Thoracic aorta (tissue), 2 donors: Measurements from ENCODE around the gene AGT. TPM values are rescaled to one million over a fixed set of nuclear protein-coding genes. Genes with fewer than 3 reads are reported as not detected.

Experiments used
- ATAC-seq: fragments of 150-250 bp; one replicate; pipeline ENCODE4 v1.8.0; 2017; ENCODE audit warnings: low read depth; ENCODE audit not compliant: insufficient number of reproducible peaks, low FRiP score
- DNase-seq: peaks from one replicate; pipeline ENCODE4 v3.0.0-alpha.2; 2020; ENCODE audit warnings: low spot score
- H3K27ac ChIP-seq, 2 donors: fragments of 200-600 bp; sonication (generic); 1 replicate in 1 of 2; 2 replicates in 1 of 2; pipeline ENCODE4 v1.5.1; 2016; ENCODE audit warnings: mild to moderate bottlenecking in 2 of 2, moderate library complexity in 2 of 2
- H3K27me3 ChIP-seq: fragments of 200-600 bp; sonication (generic); replicated peaks from 2 replicates; pipeline ENCODE4 v1.6.0; 2016; ENCODE audit warnings: mild to moderate bottlenecking; ENCODE audit not compliant: insufficient read depth
- H3K36me3 ChIP-seq: fragments of 200-600 bp; sonication (generic); one replicate; pipeline ENCODE4 v1.5.1; 2016
- H3K4me1 ChIP-seq, 2 donors: fragments of 200-600 bp; sonication (generic); 1 replicate in 1 of 2; 2 replicates in 1 of 2; pipeline versions ENCODE4 v1.5.1 to v1.6.0; 2016; ENCODE audit warnings: low read depth in 2 of 2, mild to moderate bottlenecking in 1 of 2; ENCODE audit not compliant: control insufficient read depth in 1 of 2
- H3K4me3 ChIP-seq: fragments of 200-600 bp; sonication (generic); 2 replicates; pipeline ENCODE4 v1.5.1; 2016; ENCODE audit warnings: mild to moderate bottlenecking
- H3K9me3 ChIP-seq: fragments of 200-600 bp; sonication (generic); 2 replicates; pipeline ENCODE4 v1.5.1; 2016
- CTCF ChIP-seq: fragments of 200-600 bp; sonication (generic); IDR thresholded peaks from one replicate; pipeline ENCODE4 v1.5.1; 2019; ENCODE audit warnings: antibody characterized with exemption
- total RNA-seq, 2 donors: library from RNA; depleted of rRNA; stranded (reverse); fragments of >200 nt; gene quantifications; one replicate each; pipeline versions ENCODE4 v1.1.0 to v1.2.3, GENCODE V29; 2016

AGT gene
- total RNA-seq, 2 donors from 2014 or later, result 42.0 to 69.1 TPM

DNA sequence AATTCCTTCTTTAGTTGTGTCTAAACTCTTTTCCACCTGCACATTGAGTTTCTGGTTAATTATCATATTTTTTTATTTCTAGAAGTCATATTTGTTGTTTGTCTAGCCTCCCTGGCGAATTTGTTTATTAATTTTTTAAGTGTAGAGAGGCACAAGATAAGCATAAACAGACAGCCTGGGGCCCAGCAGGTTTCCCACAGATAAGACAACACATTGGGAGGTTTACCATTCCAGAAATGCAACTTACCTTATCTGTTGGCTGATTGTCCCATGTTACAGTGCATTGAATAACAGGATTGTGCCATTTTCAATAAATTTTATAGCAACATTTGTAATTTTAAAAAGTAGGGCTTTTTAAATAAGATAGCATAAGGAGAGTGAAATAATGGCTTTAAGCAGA, 36.7 kb downstream of the AGT start:
- Histone ChIP-seq H3K27ac (no peak overlapping the region), H3K4me3 (no peak overlapping the region), H3K9me3 (no peaks in the 10 kb centered on the region), H3K4me1 (peaks cover 0 to 8% of the 10 kb centered on the region in 2 donors), H3K36me3 (peaks cover 16% of the 10 kb centered on the region), H3K27me3 (no peaks in the 10 kb centered on the region)
- ATAC-seq (no peak), DNase-seq (no peak)
- no peak for TF ChIP-seq CTCF

- H3K27ac ChIP-seq, result no peak overlapping the region
- H3K4me3 ChIP-seq, result no peak overlapping the region
- H3K36me3 ChIP-seq, result peaks cover 36% of the 10 kb centered on the region
- DNase-seq, result no peak
- H3K27me3 ChIP-seq, result no peaks in the 10 kb centered on the region
- no peak for ATAC-seq
- TF ChIP-seq CTCF, result no peak
- no peaks in the 10 kb centered on the region for H3K4me1 ChIP-seq
- no peaks in the 10 kb centered on the region for H3K9me3 ChIP-seq
These were observed 39.3 kb downstream of the AGT start for GRCh38 chr1:230674581-230674980.

GRCh38 chr1:230669543-230669942, 44.4 kb downstream of the AGT start:
- peaks cover 57% of the 10 kb centered on the region for H3K36me3 ChIP-seq
- H3K27me3 ChIP-seq, result no peaks in the 10 kb centered on the region
- ATAC-seq (no peak), DNase-seq (no peak)
- no peak overlapping the region for H3K27ac ChIP-seq
- H3K4me3 ChIP-seq, result no peak overlapping the region
- no peak for TF ChIP-seq CTCF
- no peaks in the 10 kb centered on the region for H3K4me1 ChIP-seq
- H3K9me3 ChIP-seq, result no peaks in the 10 kb centered on the region

GRCh38 chr1:230668227-230668626, 45.7 kb downstream of the AGT start:
- DNase-seq, result no peak
- no peaks in the 10 kb centered on the region for H3K9me3 ChIP-seq
- H3K27ac ChIP-seq, result no peak overlapping the region
- H3K27me3 ChIP-seq, result no peaks in the 10 kb centered on the region
- H3K4me3 ChIP-seq, result no peak overlapping the region
- no peaks in the 10 kb centered on the region for H3K4me1 ChIP-seq
- no peak for ATAC-seq
- TF ChIP-seq CTCF, result no peak
- H3K36me3 ChIP-seq, result peaks cover 58% of the 10 kb centered on the region

GRCh38 chr1:230661976-230662375, 51.9 kb downstream of the AGT start:
- TF ChIP-seq CTCF, result no peak
- DNase-seq (no peak), ATAC-seq (no peak)
- no peaks in the 10 kb centered on the region for H3K4me1 ChIP-seq
- no peaks in the 10 kb centered on the region for H3K27me3 ChIP-seq
- peaks cover 28% of the 10 kb centered on the region for H3K36me3 ChIP-seq
- H3K9me3 ChIP-seq, result no peaks in the 10 kb centered on the region
- no peak overlapping the region for H3K27ac ChIP-seq
- no peak overlapping the region for H3K4me3 ChIP-seq
